Measurements from ENCODE around the gene TNFRSF9.
"Not testable (repeated sequence)": the region's sequence is repeated elsewhere in the genome, so short reads cannot be mapped to it uniquely, and the experiment has no call there.

TNFRSF9 gene

GRCh38 chr1:7960867-7961215 lies 20.2 kb upstream of the TNFRSF9 start:
- no peak for DNase-seq (ENCODE audit: low spot score)

DNA sequence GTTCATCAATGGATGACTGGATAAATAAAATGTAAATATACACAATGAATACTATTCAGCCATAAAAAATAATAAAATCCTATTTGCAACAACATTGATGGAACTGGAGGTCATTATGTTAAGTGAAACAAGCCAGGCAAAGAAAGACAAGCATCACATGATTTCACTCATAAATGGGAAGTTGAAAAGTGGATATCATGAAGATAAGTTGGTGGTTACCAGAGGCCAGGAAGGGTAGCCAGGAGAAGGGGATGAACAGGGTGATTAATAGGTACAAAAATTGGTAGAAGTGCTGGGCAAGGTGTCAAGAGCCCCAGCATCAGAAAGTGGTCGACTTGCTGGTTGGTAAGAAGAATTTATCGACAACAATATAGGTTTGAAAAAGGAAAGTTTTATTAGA lies 19.5 kb upstream of the TNFRSF9 start:
- no peak for DNase-seq (ENCODE audit: low spot score)

DNA sequence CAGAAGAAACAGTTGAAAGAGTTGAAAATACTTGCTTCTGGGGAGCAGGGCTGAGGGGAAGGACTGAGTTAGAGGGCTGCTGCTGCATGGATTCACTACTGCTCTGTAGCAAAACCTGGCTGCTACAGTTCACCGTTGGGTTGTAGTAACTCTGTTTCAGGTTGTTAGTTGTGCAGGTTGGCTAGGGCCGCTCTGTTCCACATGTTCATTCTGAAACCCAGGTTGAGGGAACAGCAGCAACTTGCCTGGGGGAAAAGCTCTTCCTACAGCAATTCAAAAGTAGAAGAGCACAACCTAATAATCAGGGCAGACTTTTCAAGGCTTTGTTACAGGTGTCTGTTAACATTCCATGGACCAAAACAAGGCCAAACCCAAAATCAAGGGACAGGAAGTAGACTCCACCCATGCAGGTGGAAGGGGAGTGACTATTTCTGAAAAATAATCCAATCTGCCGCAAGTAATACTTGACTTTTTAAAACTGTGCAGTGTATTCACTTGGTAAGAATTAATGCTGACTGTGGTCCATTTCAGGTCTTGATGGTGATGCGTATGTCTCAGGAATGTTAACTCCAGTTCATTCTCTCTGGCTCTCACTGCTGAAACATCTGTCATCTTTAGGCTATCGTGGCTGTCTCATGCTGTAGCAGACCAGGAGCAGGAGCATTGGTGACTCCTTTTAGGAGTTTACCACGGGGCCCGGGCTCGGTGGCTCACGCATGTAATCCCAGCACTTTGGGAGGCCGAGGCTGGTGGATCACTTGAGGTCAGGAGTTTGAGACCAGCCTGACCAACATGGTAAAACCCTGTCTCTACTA lies 15.8 kb upstream of the TNFRSF9 start:
- peak; percentile 34 for DNase-seq (ENCODE audit: low spot score)

DNA sequence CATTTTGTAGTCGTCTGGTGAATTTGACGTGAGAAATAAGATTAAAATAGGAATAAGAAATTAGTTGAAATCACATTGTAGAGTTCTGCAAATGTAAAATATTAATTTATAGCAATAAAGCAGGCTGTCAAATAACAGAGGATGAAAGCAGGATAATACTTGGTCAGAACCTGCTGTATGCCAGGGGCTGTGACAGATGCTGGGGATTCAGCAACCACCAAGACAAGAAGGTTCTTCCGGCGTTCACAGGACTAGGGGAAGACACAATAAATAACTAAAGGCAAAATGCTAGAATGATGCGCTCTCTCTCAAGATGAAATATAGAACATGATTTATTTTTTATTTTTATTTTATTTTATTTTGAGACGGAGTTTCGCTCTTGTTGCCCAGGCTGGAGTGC lies 14.0 kb upstream of the TNFRSF9 start:
- no peak for DNase-seq (ENCODE audit: low spot score)

GRCh38 chr1:7953850-7954609 lies 13.4 kb upstream of the TNFRSF9 start:
- peak; percentile 91 for DNase-seq (ENCODE audit: low spot score)

- DNase-seq (ENCODE audit: low spot score): not testable (repeated sequence)
These were observed 12.2 kb upstream of the TNFRSF9 start for GRCh38 chr1:7952791-7953190.

DNA sequence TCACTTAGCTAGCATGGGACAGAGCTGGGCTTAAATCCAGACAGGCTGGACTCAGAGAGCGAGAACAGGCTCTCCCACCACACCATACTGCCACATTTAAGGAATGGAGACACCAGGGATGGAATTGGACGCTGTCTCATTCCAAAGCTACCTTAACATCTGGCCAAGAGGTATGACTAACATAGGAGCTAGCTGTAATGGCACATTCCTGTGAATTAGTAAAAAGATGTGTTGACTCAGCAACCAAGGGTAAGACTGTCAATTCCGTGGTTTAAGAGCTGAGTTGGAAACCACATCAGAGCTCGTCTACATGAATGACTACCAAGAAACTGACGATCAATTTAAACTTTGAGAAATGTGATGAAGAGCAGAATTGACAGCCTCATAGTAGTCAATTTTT lies 8.3 kb upstream of the TNFRSF9 start:
- DNase-seq (ENCODE audit: low spot score): peak; percentile 78

DNA sequence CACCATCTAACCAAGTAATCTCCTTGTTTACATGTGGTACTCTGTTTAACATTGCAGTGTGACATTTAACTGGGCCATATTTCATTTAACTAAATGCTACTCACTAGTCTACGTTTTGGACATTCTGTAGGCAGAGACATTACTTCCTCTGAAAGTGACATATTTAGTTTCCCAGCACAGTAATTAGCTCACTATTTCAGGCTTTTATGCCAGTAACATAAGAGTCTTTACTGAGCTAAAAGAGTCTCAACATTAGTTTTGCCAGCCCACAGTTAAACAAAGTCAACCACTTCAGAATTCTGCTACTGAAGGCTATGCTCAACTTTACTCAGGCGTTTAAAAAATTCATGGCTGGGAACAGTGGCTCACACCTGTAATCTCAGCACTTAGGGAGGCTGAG lies 2.6 kb upstream of the TNFRSF9 start:
- DNase-seq (ENCODE audit: low spot score): no peak

GRCh38 chr1:7942214-7942921 lies 1.7 kb upstream of the TNFRSF9 start:
- peak; percentile 65 for DNase-seq (ENCODE audit: low spot score)

GRCh38 chr1:7941437-7941793 lies 776 bp upstream of the TNFRSF9 start:
- DNase-seq (ENCODE audit: low spot score): no peak

- no peak for DNase-seq (ENCODE audit: low spot score)
These were observed 605 bp downstream of the TNFRSF9 start for GRCh38 chr1:7940034-7940433.

GRCh38 chr1:7938070-7938469 lies 2.6 kb downstream of the TNFRSF9 start:
- no peak for DNase-seq (ENCODE audit: low spot score)

- DNase-seq (ENCODE audit: low spot score): no peak
These were observed 8.0 kb downstream of the TNFRSF9 start for GRCh38 chr1:7932524-7933138.

GRCh38 chr1:7931446-7931812 lies 9.2 kb downstream of the TNFRSF9 start:
- no peak for DNase-seq (ENCODE audit: low spot score)

- DNase-seq (ENCODE audit: low spot score): no peak
These were observed 9.8 kb downstream of the TNFRSF9 start for GRCh38 chr1:7930645-7931445.

DNA sequence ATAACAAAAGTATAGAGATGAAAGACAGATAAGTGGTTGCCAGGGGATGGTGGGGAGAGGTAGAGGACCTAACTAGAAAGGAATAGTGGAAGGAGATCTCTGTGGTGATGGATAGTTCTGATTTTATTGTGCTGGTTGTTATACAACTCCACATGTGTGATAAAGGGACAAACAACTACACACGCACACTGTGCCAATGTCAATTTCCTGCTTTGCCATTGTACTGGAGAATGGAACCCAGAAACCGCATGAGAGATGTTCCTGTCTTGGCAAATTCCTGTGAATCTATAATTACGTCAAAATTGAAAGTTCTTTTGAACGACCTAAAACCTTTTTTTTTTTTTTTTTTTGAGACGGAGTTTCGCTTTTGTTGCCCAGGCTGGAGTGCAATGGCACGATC lies 11.0 kb downstream of the TNFRSF9 start:
- DNase-seq (ENCODE audit: low spot score): no peak

GRCh38 chr1:7928247-7928646 lies 12.4 kb downstream of the TNFRSF9 start:
- no peak for DNase-seq (ENCODE audit: low spot score)

GRCh38 chr1:7927061-7927460 lies 13.6 kb downstream of the TNFRSF9 start:
- not testable (repeated sequence) for DNase-seq (ENCODE audit: low spot score)

DNA sequence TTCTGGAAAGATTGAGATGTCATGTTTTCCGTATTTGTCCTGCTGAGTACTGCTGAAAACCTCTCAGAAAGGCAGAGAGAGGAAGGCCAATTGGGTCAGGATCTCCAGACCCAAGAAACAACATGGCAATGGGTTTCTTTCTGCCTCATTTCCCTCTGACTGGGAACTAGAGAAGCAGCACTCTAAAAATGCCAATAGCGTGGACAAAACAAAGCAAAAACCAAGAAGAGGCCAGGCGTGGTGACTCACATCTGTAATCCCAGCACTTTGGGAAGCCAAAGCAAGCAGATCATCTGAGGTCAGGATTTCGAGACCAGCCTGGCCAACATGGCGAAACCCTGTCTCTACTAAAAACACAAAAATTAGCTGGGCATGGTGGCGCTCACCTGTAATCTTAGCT lies 18.3 kb downstream of the TNFRSF9 start:
- DNase-seq (ENCODE audit: low spot score): no peak

- no peak for DNase-seq (ENCODE audit: low spot score)
These were observed 18.8 kb downstream of the TNFRSF9 start for GRCh38 chr1:7921796-7922195.

DNA sequence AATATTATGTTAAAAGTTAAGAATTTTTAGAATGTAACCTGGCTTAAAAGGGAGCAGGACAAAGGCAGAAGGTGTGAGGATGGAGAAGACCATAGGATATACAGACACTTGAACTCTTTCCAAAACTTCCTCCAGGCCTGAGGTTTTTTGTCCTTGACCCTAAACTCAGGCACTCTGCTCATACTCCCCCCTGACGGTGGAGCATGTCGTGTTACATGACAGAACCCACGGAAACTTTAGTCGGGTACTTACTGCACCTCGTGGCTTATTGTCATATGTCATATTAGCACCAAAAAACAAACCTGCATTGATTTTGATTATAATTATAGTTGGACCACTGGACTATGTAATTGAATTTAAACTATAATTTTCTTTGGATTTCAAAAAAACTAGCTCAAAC lies 20.8 kb downstream of the TNFRSF9 start:
- no peak for DNase-seq (ENCODE audit: low spot score)

DNA sequence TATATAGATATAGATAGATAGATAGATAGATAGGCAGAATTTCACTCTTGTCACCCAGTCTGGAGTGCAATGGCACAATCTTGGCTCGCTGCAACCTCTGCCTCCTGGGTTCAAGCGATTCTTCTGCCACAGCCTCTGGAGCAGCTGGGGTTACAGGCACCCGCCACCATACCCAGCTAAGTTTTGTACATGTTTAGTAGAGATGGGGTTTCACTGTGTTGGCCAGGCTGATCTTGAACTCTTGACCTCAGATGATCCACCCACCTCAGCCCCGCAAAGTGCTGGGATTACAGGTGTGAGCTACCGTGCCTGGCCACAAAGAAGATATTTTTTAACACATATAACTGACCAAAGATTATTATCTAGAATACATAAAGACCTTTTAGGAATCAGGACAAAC lies 22.7 kb downstream of the TNFRSF9 start:
- DNase-seq (ENCODE audit: low spot score): not testable (repeated sequence)

Data from GM03348 (cell line).